Fibroblast of the aortic adventitia (primary cell): ENCODE measurements around the gene ARRDC4. TPM values are rescaled to one million over a fixed set of nuclear protein-coding genes. Genes with fewer than 3 reads are reported as not detected.

Source experiments
- DNase-seq: peaks from one replicate; pipeline ENCODE4 v3.0.0-alpha.2; 2010; ENCODE audit warnings: low read depth
- H3K4me3 ChIP-seq: 2 replicates; pipeline ENCODE4 v1.5.1; 2011; ENCODE audit warnings: low read depth, mild to moderate bottlenecking, control low read depth, low read length, moderate library complexity
- total RNA-seq: library from RNA; depleted of rRNA; stranded (reverse); fragments of >200 nt; gene quantifications from 2 replicates; pipeline ENCODE4 v1.2.3, GENCODE V29; 2012; ENCODE audit warnings: low replicate concordance
- TF ChIP-seq, protein P1 (sequence below): IDR thresholded peaks from 2 replicates; pipeline ENCODE4 v1.5.1; 2011; ENCODE audit warnings: mild to moderate bottlenecking, low read length, control low read depth, inconsistent platforms; ENCODE audit not compliant: insufficient read depth

Gene ARRDC4
- total RNA-seq, 1 donor: 6.2 TPM

DNA sequence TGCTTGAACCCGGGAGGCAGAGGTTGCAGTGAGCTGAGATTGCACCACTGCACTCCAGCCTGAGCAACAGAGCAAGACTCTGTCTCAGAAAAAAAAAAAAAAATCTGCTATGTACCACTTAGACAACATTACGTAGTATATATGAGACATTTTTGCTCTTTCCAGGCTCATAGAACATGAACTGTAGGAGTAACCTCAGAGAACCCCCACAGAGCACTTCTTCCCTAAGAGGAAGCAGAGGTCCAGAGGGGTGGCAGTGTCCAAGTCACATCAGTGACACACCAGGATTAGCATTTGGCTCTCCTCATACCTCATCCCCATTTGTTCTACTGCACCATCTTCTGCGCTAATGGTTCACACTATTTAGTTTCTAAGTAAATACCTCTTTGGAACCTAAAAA, 33.7 kb downstream of the ARRDC4 start:
- DNase-seq: no peak
- H3K4me3 ChIP-seq: no peak overlapping the region
- TF ChIP-seq, protein P1, sequence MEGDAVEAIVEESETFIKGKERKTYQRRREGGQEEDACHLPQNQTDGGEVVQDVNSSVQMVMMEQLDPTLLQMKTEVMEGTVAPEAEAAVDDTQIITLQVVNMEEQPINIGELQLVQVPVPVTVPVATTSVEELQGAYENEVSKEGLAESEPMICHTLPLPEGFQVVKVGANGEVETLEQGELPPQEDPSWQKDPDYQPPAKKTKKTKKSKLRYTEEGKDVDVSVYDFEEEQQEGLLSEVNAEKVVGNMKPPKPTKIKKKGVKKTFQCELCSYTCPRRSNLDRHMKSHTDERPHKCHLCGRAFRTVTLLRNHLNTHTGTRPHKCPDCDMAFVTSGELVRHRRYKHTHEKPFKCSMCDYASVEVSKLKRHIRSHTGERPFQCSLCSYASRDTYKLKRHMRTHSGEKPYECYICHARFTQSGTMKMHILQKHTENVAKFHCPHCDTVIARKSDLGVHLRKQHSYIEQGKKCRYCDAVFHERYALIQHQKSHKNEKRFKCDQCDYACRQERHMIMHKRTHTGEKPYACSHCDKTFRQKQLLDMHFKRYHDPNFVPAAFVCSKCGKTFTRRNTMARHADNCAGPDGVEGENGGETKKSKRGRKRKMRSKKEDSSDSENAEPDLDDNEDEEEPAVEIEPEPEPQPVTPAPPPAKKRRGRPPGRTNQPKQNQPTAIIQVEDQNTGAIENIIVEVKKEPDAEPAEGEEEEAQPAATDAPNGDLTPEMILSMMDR: no peak

DNA sequence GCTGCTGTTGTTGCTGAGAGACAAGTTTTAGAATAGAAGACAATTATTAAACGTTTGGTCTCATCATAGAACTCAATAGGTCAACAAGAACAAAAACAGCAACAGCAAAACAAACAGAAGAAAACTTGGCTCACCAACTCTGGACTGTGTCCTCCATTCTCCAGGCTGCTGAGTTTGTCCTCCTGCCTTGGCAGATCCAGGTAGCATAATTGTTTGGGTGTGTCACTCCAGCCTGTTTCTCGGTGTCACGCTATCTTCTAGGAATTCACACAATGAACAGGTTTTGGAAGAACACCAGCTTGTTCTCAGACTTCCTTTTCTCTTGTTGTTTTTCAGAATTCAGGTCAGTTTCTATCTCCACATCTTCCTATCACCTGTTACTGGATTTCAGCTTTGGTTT, 34.7 kb downstream of the ARRDC4 start:
- no peak overlapping the region for H3K4me3 ChIP-seq
- DNase-seq: no peak
- TF ChIP-seq, protein P1: no peak

DNA sequence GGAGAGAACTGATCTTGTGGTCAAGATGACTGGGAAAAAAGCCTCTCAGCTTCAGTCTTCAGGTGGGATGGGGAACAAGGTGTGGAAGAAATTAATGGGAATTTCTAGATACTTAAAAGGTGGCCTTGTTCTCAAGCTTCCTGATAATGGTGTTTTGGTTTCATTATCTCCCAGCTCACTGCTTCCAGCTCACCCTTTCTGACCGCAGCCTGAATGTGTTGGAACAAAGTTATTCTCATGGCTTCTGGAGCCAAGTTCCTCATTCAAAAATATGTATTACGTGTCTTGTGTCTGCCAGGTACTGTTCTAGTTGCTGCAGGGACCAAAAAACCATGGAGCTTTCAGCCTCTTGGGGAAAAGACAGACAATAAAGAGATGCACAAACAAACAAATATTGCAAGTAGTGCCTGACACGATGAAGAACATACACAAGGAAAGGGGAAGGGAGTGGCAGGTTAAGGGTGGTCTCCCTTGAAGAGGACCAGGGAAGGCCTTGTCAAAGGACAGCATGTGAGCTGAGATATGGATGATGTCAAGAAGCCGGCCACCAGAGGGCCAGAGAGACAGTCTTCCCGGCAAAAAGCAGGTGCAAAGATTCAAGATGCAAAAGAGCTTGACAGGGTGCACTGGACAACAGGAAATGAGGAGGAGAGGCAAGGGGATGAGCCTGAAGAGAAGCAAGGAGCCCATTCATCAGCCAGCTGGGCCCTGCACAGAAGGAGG, 35.5 kb downstream of the ARRDC4 start:
- TF ChIP-seq, protein P1: peak; percentile 34
- H3K4me3 ChIP-seq: no peak overlapping the region
- peak; percentile 43 for DNase-seq

DNA sequence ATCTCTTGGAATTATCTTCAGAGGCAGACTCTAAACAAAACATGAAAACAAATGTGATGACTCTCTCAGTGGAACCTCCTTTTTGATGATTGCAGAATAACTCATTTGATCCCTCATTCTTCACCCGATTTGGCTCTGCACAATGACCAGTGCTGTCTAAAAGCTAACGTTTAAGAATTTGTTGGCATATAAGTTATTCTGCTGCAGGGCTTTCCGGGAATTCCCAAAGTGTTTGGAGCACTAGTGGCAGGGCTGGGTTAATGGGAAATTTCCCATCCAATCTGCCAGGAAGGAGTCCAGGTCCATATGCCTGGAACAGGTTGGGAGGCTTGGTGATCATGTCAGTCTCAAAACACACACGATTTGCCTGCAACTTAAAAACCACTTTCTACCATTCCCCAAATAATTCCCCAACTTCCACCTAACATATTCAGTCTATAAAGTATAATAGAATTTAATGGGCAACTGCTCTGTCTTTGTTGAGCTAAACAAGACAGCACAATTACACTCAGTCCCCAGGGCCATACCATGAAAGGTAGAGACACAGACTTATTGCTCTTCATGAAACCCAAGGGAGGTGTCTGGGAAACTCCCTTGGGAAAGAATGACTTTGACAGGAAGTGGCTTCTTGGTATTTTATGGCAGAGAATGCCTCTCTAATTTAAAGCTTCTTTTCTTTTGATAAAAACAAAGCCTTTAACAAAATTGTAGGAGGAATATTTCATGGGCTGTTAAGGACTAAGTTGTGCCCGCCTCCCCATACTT, 38.0 kb downstream of the ARRDC4 start:
- H3K4me3 ChIP-seq: no peak overlapping the region
- TF ChIP-seq, protein P1: no peak
- peak; percentile 15 for DNase-seq

DNA sequence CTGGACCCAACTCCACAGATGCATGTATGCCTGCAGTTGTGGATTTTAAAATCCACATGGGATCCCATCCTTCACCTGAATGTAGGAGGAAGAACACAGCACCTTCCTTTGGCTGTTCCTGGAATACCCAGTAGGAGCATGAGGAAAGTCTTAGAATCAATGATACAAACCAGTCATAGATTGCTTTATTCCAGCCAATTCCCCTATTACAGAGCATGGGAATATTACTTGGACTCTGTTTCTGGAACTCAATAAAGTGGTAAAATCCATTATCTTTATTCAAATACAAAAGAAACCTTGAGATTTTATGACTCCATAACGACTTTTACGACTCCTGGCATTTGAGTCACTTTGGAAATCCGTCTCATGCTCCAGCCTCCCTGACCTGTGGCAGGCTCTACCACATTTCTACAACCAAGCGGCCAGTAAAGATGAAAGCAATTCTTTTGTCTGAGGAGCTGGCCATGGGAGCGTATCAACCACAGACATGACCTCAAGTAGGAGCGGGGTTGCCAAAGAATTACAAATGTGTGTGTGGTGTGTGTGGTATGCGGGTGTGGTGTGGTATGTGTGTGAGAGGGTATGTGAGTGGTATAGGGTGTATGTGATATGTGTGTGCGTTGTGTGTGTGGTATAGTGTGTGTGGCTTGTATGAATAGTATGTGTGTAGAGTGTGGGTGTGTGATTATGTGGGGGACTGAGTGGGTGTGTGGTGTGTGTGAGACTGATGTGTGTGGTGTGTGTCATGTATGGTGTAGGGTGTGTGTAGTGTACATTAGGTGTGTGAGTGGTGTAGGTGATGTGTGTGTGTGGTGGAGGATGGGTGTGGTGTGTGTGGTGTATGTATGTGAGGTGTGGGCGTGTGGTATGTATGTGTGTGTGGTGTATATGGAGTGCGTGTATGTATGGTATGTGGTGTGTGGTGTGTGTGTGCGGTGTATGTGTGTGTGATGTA, 40.0 kb downstream of the ARRDC4 start:
- H3K4me3 ChIP-seq: no peak overlapping the region
- TF ChIP-seq, protein P1: no peak
- DNase-seq: peak; percentile 25

DNA sequence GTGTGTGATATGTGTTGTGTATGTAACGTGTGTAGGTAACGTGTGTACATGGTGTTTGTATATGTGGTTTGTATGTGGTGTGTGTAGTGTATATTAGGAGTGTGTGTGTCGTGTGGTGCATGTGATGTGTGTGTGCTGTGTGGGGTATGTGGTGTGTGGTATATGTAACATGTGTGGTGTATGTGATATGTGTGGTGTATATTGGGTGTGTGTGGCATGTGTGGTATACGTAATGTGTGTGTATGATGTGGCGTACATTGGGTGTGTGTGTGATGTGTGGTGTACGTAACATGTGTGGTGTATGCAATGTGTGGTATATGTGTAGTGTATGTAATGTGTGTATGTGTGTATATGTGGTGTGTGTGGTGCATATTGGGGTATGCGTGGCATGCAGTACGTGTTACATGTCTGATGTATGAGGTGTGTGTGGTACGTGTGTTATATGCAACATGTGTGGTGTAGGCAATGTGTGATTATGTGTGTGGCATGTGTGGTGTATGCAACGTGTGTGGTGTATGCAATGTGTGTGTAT, 41.2 kb downstream of the ARRDC4 start:
- TF ChIP-seq, protein P1: no peak
- no peak for DNase-seq

More for the DNA sequence above, 41.2 kb downstream of the ARRDC4 start:
- no peak overlapping the region for H3K4me3 ChIP-seq
